IPS DF 4.7 (cell line): ENCODE measurements around the gene CSDE1.
"Not testable (repeated sequence)": the region's sequence is repeated elsewhere in the genome, so short reads cannot be mapped to it uniquely, and the experiment has no call there.

ENCODE experiments used
- DNase-seq: peaks from one replicate; pipeline ENCODE4 v3.0.0-alpha.2; 2013; ENCODE audit warnings: low spot score; ENCODE audit errors: extremely low read depth

CSDE1 gene

GRCh38 chr1:114757455-114758255 lies at the start of gene CSDE1:
CSDE1 (minus strand) TSS chr1:114757984; CDS start chr1:114739890, 18,094 bp downstream.
- peak; percentile 98 for DNase-seq

GRCh38 chr1:114804449-114804848 lies 46.7 kb upstream of the CSDE1 start:
- not testable (repeated sequence) for DNase-seq

GRCh38 chr1:114803001-114803400 lies 45.2 kb upstream of the CSDE1 start:
- DNase-seq = no peak

GRCh38 chr1:114794038-114794437 lies 36.3 kb upstream of the CSDE1 start:
- no peak for DNase-seq

GRCh38 chr1:114790581-114790980 lies 32.8 kb upstream of the CSDE1 start:
- not testable (repeated sequence) for DNase-seq

- DNase-seq = not testable (repeated sequence)
Measured at GRCh38 chr1:114786440-114786839, 28.7 kb upstream of the CSDE1 start.

- DNase-seq = no peak
Measured at GRCh38 chr1:114782476-114782875, 24.7 kb upstream of the CSDE1 start.

- peak; percentile 88 for DNase-seq
Measured at GRCh38 chr1:114780344-114781226, 22.8 kb upstream of the CSDE1 start, which contains the start of gene SIKE1. SIKE1 (minus strand) TSS chr1:114780685; CDS start chr1:114780607, 78 bp downstream.

- DNase-seq = no peak
Measured at GRCh38 chr1:114779722-114780121, 21.9 kb upstream of the CSDE1 start.

- not testable (repeated sequence) for DNase-seq
Measured at GRCh38 chr1:114776726-114777125, 18.9 kb upstream of the CSDE1 start.

- DNase-seq = no peak
Measured at GRCh38 chr1:114771992-114772391, 14.2 kb upstream of the CSDE1 start.

GRCh38 chr1:114770989-114771388 lies 13.2 kb upstream of the CSDE1 start:
- no peak for DNase-seq

- DNase-seq = no peak
Measured at GRCh38 chr1:114764689-114765088, 6.9 kb upstream of the CSDE1 start.

GRCh38 chr1:114758256-114758832 lies 560 bp upstream of the CSDE1 start:
- no peak for DNase-seq

GRCh38 chr1:114756949-114757454 lies 782 bp downstream of the CSDE1 start:
- no peak for DNase-seq

GRCh38 chr1:114756009-114756892 lies 1.5 kb downstream of the CSDE1 start:
- no peak for DNase-seq

- no peak for DNase-seq
Measured at GRCh38 chr1:114755006-114755931, 2.5 kb downstream of the CSDE1 start.

- not testable (repeated sequence) for DNase-seq
Measured at GRCh38 chr1:114753702-114754101, 4.1 kb downstream of the CSDE1 start.

- DNase-seq = no peak
Measured at GRCh38 chr1:114753143-114753542, 4.6 kb downstream of the CSDE1 start.
